ENCODE results near the gene LIN28A.
A peak's percentile ranks its signal among the peaks of the same experiment; 100 is the strongest.

Gene LIN28A

DNA sequence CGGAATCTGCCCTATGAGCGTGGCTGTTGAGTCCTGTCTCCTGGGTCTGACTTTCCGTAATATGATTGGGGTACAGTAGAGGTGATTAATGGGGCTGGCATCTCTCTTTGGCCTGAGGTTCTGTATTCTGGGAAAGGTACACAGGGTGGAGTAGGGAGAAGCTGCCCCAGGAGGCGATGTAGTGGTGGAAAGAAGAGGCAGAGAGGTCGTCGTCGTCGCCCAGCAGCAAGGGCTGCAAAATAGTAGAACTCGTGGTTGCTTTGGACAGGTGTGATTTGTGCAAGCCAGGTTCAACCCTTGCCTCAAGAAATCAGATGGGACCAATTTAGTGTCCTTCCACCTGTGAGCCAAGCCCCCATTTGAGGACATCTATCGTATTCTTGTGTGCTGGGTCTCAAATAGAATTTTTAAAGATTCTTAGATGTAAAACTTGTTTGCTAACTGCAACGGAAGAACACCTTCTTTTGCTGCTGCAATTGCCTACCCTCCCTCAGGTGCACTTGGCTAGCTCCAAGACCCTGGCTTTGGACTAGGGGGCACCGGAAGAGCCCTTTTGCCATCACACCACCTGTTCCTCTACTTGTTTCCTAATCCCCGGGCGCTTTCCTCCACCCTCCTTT lies 60.4 kb downstream of the LIN28A start:
- TF ChIP-seq, protein P1, sequence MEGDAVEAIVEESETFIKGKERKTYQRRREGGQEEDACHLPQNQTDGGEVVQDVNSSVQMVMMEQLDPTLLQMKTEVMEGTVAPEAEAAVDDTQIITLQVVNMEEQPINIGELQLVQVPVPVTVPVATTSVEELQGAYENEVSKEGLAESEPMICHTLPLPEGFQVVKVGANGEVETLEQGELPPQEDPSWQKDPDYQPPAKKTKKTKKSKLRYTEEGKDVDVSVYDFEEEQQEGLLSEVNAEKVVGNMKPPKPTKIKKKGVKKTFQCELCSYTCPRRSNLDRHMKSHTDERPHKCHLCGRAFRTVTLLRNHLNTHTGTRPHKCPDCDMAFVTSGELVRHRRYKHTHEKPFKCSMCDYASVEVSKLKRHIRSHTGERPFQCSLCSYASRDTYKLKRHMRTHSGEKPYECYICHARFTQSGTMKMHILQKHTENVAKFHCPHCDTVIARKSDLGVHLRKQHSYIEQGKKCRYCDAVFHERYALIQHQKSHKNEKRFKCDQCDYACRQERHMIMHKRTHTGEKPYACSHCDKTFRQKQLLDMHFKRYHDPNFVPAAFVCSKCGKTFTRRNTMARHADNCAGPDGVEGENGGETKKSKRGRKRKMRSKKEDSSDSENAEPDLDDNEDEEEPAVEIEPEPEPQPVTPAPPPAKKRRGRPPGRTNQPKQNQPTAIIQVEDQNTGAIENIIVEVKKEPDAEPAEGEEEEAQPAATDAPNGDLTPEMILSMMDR (IDR thresholded peaks at IDR 0.05; ENCODE audit: low read depth, low read length), result no peak
- peak overlapping the region in 1 of 2 donors; percentile 75 for H3K4me3 ChIP-seq (replicated peaks in 1 of 2; ENCODE audit: low read depth in 2 of 2, low read length in 2 of 2)
- DNase-seq (ENCODE audit: low read depth in 2 of 2), result peak in 1 of 2 donors; percentile 17

DNA sequence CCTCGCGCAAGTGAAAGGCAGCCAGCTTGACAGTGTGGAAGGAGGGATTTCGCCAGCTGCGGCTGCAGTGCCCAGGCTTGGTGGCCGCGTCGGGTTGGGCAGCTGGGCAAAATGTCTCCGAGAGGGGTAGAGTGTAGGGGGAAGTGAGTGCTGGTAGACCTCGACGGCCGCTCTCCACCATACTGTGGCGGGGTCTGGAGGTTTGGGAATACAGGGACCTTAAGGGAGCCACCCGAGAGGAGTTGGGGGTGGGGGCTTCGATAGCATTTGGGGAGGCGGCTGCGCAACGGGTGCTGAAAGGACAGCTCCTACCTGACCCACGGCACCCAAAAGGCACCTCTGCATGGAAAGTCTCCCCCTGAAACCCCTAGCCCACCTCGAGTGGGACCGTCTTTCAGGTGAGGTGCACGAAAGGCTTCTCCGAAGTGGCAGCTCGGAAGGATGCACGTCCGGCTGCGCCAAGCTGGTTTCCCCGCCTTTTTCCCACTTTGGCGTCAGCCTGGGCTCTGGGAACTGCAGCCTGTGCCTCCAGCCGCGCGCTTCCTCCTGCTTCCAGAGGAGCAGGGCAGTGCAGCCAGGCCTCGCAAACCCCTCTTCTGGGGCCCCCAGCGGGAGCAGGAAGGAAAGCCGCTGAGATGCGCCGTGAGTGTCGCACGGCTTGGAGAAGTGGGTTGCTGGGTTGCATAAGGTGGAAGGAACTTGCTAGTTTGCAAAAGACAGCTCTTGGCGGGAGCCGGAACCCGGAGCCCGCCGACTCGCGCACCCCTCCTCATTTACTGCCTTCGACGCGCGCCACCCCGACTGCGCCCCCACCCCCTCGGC lies 61.1 kb downstream of the LIN28A start:
- TF ChIP-seq, protein P1 (IDR thresholded peaks at IDR 0.05; ENCODE audit: low read depth, low read length), result no peak
- DNase-seq (ENCODE audit: low read depth in 2 of 2), result peak; percentile 72 to 79
- H3K4me3 ChIP-seq (replicated peaks in 1 of 2; ENCODE audit: low read depth in 2 of 2, low read length in 2 of 2), result peak overlapping the region; percentile 58 to 75

DNA sequence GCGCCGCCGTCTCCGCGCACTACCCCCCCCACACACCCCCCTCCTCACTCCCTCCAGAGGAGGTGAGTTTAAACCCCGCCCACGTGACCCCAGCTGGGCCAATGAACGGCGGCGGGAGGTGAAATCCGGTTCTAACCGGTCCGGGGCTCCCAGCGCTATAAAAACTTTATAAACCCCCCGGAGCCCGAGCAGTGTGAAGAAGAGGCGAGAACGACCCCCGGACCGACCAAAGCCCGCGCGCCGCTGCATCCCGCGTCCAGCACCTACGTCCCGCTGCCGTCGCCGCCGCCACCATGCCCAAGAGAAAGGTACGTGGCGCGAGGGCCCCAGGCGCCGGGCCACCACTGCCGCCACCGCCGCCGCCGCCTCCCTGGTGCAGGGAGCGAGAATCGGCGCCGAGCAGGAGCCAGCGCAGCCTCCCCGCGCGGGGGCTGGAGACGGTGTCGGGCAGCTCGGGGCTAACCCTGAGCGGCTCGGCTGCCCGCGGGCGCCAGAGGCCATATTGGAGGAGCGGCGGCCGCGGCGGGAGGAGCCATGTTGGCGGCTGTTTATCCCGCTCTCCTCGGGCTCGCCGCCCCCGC lies 61.8 kb downstream of the LIN28A start, which contains the start of gene HMGN2:
Gene HMGN2 (plus strand): TSS at position 121 of the 581 bp plus-strand sequence. CDS start 173 bp downstream, at position 294.
- TF ChIP-seq, protein P1 (IDR thresholded peaks at IDR 0.05; ENCODE audit: low read depth, low read length), result no peak

DNA sequence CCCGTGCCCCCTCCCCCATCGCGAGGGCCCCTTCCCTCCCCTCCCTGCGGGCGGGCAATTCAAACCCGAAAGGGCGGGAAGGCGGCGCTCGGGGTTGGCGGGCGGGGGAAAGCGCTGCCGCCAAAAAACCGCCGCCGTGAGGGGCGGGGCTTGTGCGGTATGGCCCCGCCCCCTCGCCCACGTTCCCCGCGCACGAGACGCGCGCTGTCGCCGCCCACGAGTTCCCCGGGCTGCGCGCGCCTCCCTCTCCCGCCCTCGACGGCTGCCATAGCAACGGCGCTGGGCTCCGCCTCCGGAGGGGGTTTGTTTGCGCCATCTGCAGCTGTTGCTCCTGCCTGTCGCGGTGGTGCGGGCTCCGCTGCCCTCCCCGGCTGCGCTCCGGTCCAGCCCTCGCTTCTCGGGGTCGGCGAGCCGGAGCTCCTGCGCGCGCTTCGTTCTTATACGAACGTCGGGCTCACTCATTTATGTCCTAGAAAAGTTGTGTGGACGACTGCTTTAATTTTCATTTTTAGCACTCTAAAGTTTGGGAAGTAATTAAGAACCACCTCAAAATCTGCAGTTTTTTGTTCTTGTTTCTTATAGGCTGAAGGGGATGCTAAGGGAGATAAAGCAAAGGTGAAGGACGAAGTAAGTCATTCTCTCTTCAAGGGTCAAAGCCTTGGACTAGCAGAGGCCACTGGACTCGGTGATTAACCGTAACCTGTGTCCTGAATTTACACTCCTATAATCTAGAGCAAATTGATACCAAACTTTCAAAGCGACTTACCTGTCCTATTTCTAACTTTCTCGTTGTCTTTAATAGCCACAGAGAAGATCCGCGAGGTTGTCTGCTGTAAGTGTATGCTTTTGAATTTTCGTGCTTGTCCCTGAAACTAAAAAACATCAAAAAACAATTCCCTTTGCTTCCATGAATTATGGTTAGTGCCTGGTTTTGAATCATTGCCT lies 62.6 kb downstream of the LIN28A start:
- TF ChIP-seq, protein P1 (IDR thresholded peaks at IDR 0.05; ENCODE audit: low read depth, low read length), result no peak
- peak overlapping the region; percentile 58 to 75 for H3K4me3 ChIP-seq (replicated peaks in 1 of 2; ENCODE audit: low read depth in 2 of 2, low read length in 2 of 2)
- peak; percentile 94 to 97 for DNase-seq (ENCODE audit: low read depth in 2 of 2)

More for the DNA sequence above, 61.8 kb downstream of the LIN28A start, which contains the start of gene HMGN2:
- H3K4me3 ChIP-seq (replicated peaks in 1 of 2; ENCODE audit: low read depth in 2 of 2, low read length in 2 of 2), result peak within 1 kb of the TSS; percentile 58 to 75
- DNase-seq (ENCODE audit: low read depth in 2 of 2), result peak; percentile 89 to 91

DNA sequence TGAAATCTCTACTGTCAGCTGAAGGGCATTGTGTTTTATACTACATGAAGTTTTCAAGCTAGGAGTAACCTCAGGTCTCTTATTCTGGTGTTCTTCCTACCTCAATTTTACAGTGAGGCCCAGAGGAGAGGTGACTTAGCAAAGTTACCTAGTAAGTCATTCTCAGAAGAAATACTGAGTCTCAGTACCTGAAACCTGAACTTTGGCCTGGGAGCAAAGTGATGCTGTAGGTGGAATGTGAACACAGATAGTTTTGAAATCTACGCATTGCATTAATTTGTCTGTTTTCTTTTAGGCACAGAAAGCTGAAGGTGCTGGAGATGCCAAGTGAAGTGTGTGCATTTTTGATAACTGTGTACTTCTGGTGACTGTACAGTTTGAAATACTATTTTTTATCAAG lies 64.2 kb downstream of the LIN28A start:
- DNase-seq (ENCODE audit: low read depth in 2 of 2), result no peak
- TF ChIP-seq, protein P1 (IDR thresholded peaks at IDR 0.05; ENCODE audit: low read depth, low read length), result no peak
- H3K4me3 ChIP-seq (replicated peaks in 1 of 2; ENCODE audit: low read depth in 2 of 2, low read length in 2 of 2), result no peak overlapping the region

DNA sequence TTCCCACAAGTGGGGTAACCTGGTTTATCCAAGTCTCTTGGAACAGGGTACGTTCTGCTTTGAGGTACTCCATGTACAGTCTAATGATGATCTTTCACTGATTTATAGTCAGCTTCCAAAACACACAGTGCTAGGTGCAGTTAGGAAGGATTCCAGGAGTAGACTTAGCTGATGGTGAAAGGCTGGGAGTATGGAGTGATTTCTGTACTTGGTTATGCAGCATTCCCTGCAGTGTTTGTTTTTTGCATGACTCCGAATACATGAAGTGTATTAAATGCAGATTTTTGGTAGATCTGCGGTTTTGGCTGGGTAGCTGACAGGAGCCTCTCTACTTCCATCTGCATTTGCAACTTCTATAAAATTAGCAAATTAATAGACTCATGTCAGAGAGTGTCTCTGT lies 65.4 kb downstream of the LIN28A start:
- no peak overlapping the region for H3K4me3 ChIP-seq (replicated peaks in 1 of 2; ENCODE audit: low read depth in 2 of 2, low read length in 2 of 2)
- DNase-seq (ENCODE audit: low read depth in 2 of 2), result no peak
- TF ChIP-seq, protein P1 (IDR thresholded peaks at IDR 0.05; ENCODE audit: low read depth, low read length), result no peak
